Superior temporal gyrus (tissue), 1 donor: ENCODE measurements around the gene MIB2.
"Not testable (repeated sequence)": the region's sequence is repeated elsewhere in the genome, so short reads cannot be mapped to it uniquely, and the experiment has no call there.

Experiments
- DNase-seq: peaks from one replicate; pipeline ENCODE4 v3.0.0-alpha.2; 2016; ENCODE audit errors: extremely low spot score

Gene MIB2

DNA sequence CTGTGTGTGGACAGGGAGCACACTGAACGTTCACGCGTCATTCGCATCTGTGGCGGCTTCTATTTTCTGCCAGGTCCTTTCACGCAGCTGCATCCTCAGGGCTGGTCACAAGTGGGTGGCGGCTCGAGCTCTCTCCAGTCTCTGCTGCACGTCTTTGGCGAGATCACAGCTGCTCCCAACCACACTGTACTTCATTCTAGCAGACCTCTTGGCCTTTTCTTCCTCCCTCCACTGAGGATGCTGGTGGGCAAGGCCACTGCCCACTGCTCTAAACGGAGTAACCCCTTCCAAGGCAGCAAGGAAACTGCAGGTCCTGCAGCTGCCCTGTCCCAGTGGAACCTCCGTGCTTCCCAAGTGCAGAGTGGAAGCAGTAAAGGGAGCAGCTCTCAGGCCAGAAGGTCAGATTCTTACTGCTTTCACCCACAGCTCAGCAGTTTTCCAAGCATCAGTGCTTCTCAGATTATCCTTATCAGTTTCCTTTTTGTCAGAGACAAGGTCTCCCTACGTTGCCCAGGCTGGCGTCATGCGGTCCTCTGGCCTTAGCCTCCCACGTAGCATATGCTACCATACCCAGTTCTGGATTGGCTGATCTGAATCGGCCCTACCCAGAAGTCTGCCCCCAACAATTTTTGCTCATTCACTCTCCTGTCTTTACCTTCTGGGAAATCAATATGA, 32.4 kb downstream of the MIB2 start:
- DNase-seq, result not testable (repeated sequence)

DNA sequence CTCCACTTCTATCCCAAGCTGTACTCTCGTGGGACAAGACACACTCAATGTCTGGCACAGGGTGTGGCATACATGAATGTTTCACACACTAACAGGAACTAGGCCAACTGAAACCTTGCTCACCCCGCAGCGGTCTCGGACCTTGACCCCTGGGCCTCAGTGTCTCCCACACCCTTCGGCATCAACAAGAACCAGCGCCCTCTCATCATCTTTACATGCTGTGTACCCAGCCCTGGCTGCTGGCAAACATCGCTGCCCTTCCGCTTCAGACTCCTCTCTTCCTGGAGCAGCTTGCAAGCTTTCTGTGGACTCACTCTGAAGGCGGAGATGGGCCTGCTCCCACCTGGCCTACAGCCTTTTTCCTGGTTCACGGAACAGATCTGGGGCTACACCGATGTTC, 33.0 kb downstream of the MIB2 start:
- not testable (repeated sequence) for DNase-seq

DNA sequence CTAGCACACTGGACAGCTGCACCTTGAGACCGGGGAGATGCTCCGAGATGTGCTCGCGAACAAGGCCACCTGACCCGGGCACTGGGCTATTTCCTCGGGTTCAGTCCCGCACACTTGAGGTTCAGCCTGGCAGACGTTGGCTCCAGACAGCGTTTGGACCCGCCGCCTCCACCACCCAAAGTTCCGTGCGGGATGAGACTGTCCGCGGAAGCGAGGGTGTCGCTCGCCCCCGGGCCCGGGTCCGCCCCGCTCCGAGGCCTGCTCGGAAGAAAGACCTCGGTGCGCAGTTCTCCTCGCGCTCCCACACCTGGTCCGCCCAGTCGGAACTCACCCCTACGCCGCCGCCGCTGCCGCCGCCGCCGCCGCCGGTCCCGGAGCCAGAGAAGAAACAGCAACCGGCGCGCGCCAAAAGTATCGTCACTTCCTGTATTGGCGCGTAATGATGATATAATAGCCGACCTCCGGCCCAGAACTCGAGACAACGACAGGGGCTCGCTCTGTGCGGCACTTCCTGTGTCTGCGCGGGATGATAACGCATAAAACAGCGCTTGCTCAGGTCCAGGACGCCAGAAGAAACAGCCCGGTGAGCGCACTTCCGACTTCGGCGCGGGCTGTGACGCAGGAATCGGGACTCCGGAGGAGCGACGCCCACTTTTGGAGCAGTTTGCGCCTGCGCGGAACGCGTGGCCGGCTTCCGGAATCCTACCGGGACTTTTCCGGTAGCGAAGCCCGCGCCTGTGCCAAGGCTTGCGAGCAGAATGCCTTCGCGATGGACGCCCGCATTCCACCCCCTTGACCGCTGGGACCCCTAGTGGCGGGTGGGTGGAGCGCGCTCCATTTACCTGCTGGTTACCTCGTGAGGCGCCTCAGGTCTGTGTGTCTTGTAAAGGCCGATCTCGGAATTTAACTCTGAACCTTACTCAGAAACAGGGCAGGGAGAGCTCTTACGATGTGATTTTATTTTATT, 43.6 kb downstream of the MIB2 start, which contains the start of gene CDK11B:
Gene CDK11B (minus strand): TSS at position 422 of the 967 bp plus-strand sequence. CDS start 1,519 bp downstream, outside the sequence.
- DNase-seq, result peak; percentile 90

DNA sequence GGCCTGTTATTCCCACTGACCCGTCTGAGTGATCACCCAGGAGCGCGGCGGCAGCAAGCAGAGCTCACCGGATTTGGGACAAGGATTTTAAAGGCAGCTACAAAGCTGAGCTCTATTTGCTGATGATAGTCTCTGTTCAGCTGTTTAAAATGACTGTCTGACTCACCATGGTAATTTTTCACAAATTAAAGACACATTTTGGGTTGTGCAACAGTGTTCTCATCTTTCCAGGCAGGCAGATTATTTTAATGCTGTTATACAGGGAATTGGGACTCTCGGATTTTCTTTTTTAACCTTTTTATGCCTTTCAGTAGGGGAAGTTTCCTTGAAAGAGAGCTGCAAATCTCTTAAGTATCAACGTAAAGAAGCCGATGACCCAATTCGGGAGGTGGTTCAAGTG, 47.1 kb downstream of the MIB2 start:
- not testable (repeated sequence) for DNase-seq

DNA sequence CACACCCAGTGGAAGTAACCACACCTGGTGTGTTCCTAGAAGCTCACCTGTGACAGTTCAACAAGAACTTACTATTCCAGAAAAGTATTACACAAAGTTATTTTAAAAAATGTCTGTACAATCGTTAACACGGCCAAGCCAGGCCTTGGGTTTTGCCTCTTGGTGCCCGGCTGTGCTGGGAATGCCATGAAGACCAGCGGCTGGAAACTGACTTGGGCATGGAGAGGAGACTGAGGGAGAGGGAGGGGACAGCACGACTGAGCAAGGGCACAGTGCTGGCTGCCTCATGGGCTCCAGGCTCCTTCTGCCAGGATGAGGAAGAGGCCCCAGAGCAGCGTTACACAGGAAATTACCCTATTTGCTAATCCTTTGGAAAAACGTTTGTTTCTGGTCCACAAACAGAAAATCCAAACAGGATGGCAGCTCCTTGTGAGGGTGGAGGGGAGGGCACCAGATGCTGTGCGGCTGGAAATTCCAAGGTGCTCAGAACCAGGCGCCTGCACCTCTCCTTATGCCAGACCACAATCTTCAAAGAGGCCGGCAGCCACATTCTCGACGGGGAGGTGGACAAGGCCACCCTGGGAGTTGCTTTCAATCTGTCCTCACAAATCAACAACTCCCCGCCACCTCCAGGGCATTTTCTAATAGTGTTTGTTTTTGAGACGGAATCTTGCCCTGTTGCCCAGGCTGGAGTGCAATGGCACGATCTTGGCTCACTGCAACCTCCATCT, 47.7 kb downstream of the MIB2 start:
- not testable (repeated sequence) for DNase-seq

DNA sequence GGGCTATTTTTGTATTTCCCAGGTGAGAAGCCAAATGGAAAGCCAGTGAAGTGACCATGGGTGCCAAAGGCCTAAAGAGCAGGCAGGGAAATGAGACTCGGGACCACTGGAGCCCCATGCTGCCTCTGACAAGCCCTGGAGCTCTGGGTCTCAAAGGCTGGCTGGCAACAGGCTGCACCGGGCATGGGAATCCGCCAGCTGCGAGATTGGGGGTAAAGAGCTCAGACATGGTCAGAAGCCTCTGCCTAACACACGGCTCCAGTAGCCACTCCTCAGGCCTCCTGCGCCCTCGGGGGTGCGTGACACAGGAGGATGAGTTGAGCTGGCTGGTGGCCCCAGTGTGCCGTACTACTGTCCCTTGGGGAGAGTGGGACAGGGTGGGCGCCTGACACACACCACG, 49.0 kb downstream of the MIB2 start:
- DNase-seq, result not testable (repeated sequence)

DNA sequence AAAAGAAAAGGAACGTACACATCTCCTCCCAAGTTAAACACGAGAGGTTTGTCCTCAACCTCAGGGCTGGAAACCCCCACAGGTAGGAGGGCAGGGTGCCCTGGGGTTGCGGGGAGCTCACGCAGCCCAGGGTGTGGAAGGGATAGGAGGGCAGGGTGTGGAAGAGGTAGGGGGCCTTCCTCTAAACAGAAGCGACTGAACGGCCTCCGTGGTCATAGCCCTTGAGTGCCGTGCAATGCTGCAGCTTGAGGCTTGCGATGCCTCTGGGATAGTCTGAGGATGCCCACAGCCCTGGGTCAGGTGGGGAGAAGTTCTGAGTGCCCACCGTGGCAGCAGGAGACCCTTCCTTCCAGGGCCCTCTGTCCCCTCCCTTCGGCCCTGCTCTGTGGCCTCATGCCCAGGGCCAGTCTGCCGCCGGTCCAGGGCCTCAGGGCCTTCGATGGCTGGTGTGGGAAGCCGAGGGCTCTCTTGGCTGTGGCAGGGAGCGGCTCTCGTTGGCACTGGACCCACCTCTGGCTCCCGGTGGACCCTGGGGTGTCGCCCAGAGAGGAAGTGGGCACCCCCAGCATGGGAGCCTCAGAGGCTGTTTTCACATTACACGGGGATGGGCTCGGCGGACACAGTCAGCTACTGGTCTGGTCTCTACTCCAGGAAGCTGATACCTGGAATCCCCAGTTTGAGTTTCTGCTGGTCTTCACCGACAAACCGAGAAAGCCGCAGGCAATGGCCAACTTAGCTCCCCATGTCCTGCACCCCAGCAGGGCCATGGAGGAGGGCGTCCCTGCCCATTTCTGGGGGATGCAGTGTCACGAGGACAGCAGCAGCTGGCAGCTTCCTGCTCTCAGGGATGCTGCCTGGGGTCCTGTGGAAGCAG, 49.9 kb downstream of the MIB2 start:
- no peak for DNase-seq

DNA sequence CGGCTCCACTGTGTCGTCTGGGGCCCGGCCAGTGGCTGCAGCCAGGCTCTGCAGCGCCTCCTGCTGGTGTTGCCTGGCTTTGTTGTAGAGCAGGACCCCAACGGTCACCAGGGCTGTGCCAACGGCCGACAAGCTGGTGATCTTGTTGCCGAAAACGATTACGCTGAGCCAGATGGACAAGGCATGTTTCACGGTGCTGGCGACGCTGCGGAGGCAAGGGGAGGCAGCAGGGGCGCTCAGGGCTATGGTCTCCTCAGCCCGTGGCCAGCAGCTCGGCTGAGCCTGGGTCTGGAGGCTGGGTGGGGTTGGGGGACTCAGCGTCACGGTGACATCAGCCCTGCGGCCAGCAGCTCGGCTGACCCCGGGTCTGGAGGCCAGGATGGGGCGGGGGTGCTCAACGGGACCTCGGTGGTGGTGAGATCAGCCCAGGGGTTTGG, 50.5 kb downstream of the MIB2 start:
- DNase-seq, result no peak

DNA sequence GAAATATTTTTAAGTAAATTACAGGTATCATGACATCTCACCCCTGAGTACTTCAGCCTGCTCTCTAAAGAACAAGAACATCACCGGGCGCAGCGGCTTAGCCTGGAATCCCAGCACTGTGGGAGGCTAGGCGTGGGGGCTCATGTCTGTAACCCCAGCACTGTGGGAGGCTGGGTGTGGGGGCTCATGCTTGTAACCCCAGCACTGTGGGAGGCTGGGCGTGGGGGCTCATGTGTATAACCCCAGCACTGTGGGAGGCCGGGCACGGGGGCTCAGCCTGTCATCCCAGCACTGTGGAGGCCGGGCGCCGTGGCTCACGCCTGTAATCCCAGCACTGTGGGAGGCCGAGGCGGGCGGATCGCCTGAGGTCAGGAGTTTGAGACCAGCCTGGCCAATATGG, 51.2 kb downstream of the MIB2 start:
- no peak for DNase-seq

DNA sequence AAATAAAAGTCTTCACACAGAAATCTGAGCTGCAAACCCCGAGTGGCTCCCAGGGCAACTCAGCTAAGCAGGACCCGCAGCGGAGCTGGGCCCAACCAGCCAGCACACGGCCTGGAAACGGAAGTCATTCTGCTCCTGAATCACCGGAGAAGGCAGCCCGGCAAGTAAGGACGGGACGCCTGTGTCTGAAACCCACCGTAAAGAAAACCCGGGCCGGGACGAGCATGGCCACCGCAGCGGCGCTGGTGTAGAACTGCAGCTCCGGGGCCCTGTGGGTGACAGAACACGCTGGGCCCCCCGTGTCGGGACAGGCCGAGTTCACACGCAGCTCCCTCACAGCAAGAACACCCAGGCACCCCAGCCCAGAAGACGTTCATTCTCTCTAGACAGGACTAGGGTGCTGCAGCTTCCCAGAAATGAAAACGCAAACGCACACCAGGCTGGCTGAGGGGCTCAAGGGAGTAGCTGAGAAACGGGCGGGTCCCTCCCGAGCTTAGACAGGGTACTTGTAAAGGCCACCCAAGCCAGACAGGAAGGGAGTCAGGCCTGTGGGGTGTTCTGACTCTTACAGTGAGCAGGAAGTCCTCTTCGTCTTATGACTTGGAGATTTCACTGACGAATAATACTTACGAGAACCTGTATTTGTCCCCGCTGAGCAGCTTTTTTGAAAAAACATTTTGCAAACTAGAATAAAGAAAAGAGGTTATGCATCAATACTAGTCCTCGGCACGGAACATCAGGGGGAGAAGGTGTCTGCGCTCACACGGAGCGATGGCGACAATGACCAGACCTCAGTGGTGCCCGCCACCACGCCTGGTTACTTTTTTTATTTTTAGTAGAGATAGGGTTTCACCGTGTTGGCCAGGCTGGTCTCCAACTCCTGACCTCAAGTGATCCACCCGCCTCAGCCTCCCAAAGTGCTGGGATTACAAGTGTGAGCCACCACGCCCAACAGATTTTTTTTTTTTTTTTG, 54.5 kb downstream of the MIB2 start:
- DNase-seq, result no peak

DNA sequence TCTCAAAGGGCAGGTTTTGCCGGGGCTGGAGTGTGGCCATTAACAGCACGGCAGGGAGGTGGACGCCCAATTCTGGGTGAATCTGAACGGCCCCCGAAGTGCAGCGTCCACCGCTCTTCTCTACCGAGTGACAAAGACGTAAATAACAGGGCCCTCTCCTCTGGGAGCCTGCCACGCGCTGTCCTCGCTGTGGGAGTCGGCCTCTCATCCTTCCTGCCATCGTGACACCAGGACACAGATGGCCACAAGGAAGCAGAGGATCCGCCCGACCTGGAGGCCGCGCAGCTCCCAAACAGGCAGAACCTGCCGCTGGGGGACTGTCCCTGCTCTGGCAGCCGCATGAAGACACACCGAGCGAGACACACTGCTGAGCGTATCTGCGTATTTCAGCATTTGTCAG, 55.6 kb downstream of the MIB2 start:
- no peak for DNase-seq

DNA sequence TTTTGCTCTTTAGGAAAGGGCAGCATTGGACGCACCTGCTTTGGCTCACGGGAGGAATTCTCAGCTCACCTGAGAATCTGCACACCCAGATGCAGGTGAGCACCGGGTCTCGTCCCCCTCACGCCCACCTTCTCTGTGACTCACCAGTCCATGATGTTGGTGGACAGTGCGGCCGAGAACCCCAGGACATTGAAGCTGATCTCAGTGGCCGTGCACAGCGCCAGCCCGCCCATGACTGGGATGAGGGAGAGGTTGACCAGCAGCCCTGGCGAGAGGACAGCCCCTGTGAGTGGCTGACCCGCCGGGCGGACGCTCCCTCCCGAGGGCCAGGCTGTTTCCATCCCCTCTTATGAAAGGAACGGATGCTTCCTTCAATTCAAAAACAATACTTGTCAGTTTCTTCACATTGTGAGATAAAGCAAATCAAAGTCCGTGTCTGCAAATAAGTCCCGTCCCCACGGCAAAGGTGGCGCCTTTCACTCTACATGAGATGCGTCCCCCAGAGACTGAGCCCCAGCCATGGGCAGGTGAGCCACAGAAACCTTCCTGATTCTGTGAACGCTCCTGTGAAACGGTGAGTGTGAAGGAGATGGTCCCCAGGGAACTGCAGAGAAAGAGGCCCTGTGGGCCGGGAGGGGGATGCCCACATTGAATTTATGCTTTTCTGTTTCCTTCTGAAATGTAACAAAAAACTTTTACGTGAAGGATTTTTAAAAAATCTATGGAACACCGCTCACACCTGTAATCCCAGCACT, 56.2 kb downstream of the MIB2 start:
- no peak for DNase-seq

DNA sequence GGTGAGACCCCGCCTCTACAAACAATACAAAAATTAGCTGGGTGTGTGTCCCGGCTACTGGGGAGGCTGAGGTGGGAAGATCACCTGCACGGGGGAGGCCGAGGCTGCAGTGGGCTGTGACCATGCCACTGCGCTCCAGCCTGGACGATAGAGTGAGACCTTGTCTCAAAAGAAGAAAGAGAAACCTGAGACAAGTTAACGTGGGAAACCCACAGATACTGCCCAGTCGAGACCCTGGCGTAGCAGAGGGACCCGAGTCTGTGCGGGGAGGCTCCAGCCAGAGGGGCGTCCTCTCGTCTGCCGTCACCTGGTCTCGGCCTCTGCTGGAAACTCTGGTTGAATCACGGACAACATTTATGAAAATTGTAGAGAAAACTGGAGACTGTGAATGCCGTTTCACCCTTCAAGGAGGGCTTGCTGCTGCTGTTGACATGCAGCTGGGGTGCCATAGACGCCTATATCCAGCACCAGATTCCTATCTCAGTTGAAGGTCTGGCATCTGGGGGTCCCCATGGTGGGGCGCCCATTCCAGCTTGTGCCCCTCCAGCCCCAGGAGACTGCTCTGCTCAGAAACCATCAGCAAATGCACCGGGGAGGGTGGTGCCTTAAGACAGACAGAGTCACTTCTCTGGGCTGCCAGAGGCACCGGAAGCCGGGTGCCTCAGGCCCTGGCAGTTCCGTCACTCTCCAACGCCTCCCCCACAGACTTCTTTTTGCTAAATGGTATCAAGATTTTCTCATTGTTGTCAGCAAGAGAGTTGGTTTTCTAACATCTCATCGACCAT, 57.1 kb downstream of the MIB2 start:
- no peak for DNase-seq

DNA sequence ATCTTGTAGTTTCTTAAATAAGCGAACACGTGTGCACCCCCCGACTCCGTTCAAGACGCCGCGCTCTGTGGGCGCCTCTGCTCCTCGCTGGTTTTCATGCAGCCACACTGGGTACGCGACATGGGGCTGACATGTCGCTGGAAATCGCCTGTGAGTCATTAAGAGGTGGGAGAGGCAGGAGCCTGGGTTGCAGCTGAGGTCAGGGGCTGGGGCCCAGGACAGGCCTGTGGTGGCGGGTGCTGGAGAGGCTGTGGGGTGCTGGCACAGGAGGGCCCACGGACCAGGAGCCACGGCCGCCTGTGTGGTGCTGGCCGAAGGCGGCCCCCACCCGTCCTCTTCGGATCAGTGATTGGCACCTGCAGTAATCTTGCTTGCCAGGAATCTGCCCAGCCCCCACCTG, 59.5 kb downstream of the MIB2 start:
- not testable (repeated sequence) for DNase-seq

DNA sequence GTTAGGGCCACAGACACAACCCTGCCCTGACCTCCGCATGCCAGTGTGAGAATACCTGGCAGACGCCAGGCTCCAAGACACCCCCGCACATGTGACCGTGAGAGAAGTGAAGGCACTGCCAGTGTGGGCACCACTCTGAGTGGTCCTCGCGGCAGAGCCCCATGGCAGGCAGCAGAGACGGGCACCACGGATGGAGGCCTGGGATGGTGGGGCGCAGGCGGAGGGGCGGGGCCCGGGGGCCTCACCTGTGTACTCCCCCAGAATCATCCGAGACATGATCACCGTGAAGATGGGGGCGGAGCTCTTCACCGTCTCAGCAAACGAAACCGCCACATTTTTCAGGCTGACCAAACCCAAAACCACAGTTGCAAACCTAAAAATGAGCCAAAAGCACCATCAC, 59.9 kb downstream of the MIB2 start:
- DNase-seq, result not testable (repeated sequence)

DNA sequence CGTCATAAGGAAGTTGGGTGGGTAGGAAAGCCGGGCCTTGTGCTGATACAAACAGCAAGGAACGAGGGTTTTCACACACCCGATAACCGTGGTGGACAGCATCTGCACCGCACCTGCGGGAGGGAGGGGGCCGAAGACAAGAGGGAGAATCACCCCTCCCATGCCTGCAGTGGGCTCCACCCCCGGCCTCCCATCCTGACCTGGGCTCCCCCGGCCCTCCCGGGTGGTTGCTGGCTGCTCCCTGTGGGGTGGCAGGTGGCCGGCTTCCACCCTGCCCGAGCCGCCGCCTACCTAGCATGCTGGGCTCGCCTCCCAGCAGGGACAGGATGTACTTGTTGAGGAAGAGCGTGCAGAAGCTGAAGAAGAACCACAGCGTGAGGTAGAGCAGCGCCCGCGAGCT, 60.8 kb downstream of the MIB2 start:
- DNase-seq, result not testable (repeated sequence)

DNA sequence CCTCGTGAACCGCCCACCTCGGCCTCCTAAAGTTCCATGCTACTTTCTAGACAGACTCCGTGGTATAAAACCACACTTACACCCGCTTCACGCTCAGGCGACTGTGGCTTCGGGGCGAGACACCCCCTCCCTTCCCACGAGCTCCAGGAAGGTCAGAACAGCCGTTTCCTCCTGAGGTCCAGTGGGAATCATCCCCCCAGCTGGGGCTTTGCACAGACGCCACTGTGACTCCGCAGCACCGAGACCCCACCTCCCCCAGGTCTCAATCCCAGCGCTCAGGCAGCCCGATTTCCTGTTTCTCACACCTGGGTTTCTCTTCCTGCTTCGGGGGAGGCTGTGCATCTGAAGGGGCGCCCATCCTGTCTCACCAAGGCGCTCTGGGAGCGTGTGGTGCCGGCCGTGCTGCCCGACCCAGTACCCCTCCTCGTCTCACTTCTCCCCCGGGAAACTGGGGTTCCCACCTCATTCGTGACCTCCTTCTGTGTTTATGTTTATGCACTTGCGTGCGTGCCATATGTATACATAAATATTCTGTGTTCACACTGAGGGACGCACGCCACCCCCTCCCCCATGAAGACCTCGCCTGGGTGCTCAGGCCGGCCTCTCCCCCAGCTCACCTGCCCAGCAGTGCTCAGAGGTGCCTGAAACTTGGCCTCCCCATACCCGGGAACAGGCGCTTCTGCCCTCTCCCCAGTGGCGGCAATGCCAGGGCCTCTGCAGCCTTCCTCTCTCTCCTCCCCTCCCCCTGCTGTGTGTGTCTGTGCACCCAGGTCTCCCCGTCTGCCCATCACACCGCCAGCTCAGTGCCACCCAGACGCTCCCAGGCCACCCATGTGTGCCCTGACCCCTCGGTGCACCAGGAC, 62.6 kb downstream of the MIB2 start:
- no peak for DNase-seq
